A549 (cell line): ENCODE results near the gene SIRT2. TPM values are rescaled to one million over a fixed set of nuclear protein-coding genes. Genes with fewer than 3 reads are reported as not detected.

ENCODE experiments used
- ATAC-seq, 2 experiments: fragments of 200-7000 bp in 1 of 2; fragments of >200 bp in 1 of 2; cut with Nextera tagmentation in 1 of 2; cut with Tn5 transposase in 1 of 2; 3 replicates each; pipeline versions ENCODE4 v1.8.0 to v1.9.1; 2018 to 2020; ENCODE audit warnings: mild to moderate bottlenecking in 1 of 2, moderate library complexity in 1 of 2
- CTCF ChIA-PET: fragments of 300-600 bp; sonication (Branson Sonifier 250); formaldehyde crosslinking; extraction: SDS; loops from one replicate; lab custom pipeline; 2021; ENCODE audit warnings: antibody characterized with exemption, inconsistent platforms; lab: Yijun Ruan, JAX
- POLR2A ChIA-PET: fragments of 350-600 bp; formaldehyde crosslinking; extraction: SDS; loops from one replicate; lab custom pipeline; 2021; ENCODE audit warnings: antibody characterized with exemption, inconsistent platforms; lab: Yijun Ruan, JAX
- DNase-seq, 2 experiments: peaks; one replicate each; pipeline versions ENCODE4 v3.0.0 to v3.0.0-alpha.2; 2011 to 2016; ENCODE audit warnings: low read depth in 1 of 2, low spot score in 1 of 2
- FAIRE-seq: peaks from 2 replicates; lab custom pipeline; 2011; peaks lifted over from hg19 to GRCh38; lab: Jason Lieb, UNC
- H3K27ac ChIP-seq, 2 experiments: fragments of >200 bp; sonication (Bioruptor Twin); formaldehyde crosslinking; 3 replicates each; pipeline ENCODE4 v1.5.1; 2016 to 2017
- H3K4me1 ChIP-seq: fragments of >200 bp; sonication (Bioruptor Twin); formaldehyde crosslinking; 3 replicates; pipeline ENCODE4 v1.6.1; 2016
- H3K4me2 ChIP-seq: fragments of >200 bp; sonication (Bioruptor Twin); formaldehyde crosslinking; 3 replicates; pipeline ENCODE4 v1.6.1; 2016
- H3K4me3 ChIP-seq: fragments of >200 bp; sonication (Bioruptor Twin); formaldehyde crosslinking; 3 replicates; pipeline ENCODE4 v1.5.1; 2016
- H3K9me3 ChIP-seq: fragments of >200 bp; sonication (Bioruptor Twin); formaldehyde crosslinking; 3 replicates; pipeline ENCODE4 v1.6.1; 2016
- ATOH8 ChIP-seq: fragments of 250-450 bp; sonication (Bioruptor Pico); IDR thresholded peaks from 2 replicates; pipeline ENCODE4 v1.5.0; 2020; ENCODE audit warnings: low read depth, mild to moderate bottlenecking, moderate library complexity
- BCL3 ChIP-seq: fragments of >200 bp; sonication (Bioruptor Twin); formaldehyde crosslinking; IDR thresholded peaks from 3 replicates; pipeline ENCODE4 v1.6.1; 2016
- CEBPB ChIP-seq, 2 experiments: fragments of >200 bp in 1 of 2; sonication (Bioruptor Twin) in 1 of 2; formaldehyde crosslinking in 1 of 2; IDR thresholded peaks; 2 replicates each; pipeline ENCODE4 v1.6.1; 2012 to 2016
- EHMT2 ChIP-seq: fragments of 200-600 bp; sonication (generic); IDR thresholded peaks from 2 replicates; pipeline ENCODE4 v1.6.1; 2016; ENCODE audit warnings: antibody characterized with exemption, low read depth, mild to moderate bottlenecking, moderate library complexity
- FOSB ChIP-seq: fragments of 250-450 bp; sonication (Bioruptor Pico); IDR thresholded peaks from 2 replicates; pipeline ENCODE4 v1.5.0; 2020; ENCODE audit warnings: mild to moderate bottlenecking, moderate library complexity
- FOXS1 ChIP-seq: fragments of 250-450 bp; sonication (Bioruptor Pico); IDR thresholded peaks from 2 replicates; pipeline ENCODE4 v1.5.0; 2020; ENCODE audit warnings: mild to moderate bottlenecking, moderate library complexity
- HEYL ChIP-seq: fragments of 250-450 bp; sonication (Bioruptor Pico); IDR thresholded peaks from 2 replicates; pipeline ENCODE4 v1.8.0; 2021; ENCODE audit warnings: mild to moderate bottlenecking, moderate library complexity
- HMGXB4 ChIP-seq: fragments of 250-450 bp; sonication (Bioruptor Pico); IDR thresholded peaks from 2 replicates; pipeline ENCODE4 v1.5.0; 2021; ENCODE audit warnings: mild to moderate bottlenecking, moderate library complexity, borderline replicate concordance
- JUN ChIP-seq, 2 experiments: fragments of >200 bp; sonication (Bioruptor Twin); formaldehyde crosslinking; IDR thresholded peaks; 2 replicates in 1 of 2; 3 replicates in 1 of 2; pipeline ENCODE4 v1.6.1; 2016 to 2017
- KDM5A ChIP-seq: fragments of 200-600 bp; sonication (generic); IDR thresholded peaks from 2 replicates; pipeline ENCODE4 v1.6.1; 2016; ENCODE audit warnings: antibody characterized with exemption, mild to moderate bottlenecking
- MAX ChIP-seq: IDR thresholded peaks from 2 replicates; pipeline ENCODE4 v1.6.1; 2012
- MAZ ChIP-seq: fragments of 150-350 bp; IDR thresholded peaks from 2 replicates; pipeline ENCODE4 v1.6.1; 2014; ENCODE audit warnings: antibody characterized with exemption, low read depth, low read length, borderline replicate concordance
- PBX3 ChIP-seq: IDR thresholded peaks from 2 replicates; pipeline ENCODE4 v1.6.1; 2012
- PHF8 ChIP-seq: fragments of 200-600 bp; sonication (generic); IDR thresholded peaks from 2 replicates; pipeline ENCODE4 v1.6.1; 2016; ENCODE audit warnings: low read depth, mild to moderate bottlenecking, antibody characterized with exemption, moderate library complexity, borderline replicate concordance
- POLR2AphosphoS2 ChIP-seq: conservative IDR thresholded peaks from 2 replicates; pipeline ENCODE4 v1.6.1; 2012; ENCODE audit warnings: low read length, improper control_type of control experiment, inconsistent platforms
- RCOR1 ChIP-seq: fragments of 150-350 bp; IDR thresholded peaks from 2 replicates; pipeline ENCODE4 v1.6.1; 2014; ENCODE audit warnings: antibody characterized with exemption, low read length, low read depth
- SREBF2 ChIP-seq: fragments of 450-650 bp; IDR thresholded peaks from 2 replicates; pipeline ENCODE4 v1.6.1; 2014; ENCODE audit warnings: mild to moderate bottlenecking, moderate library complexity
- TFCP2L1 ChIP-seq: fragments of 250-450 bp; sonication (Bioruptor Pico); IDR thresholded peaks from 2 replicates; pipeline ENCODE4 v1.5.0; 2021; ENCODE audit warnings: mild to moderate bottlenecking
- TP53 ChIP-seq: fragments of 250-450 bp; sonication (Bioruptor Pico); IDR thresholded peaks from 2 replicates; pipeline ENCODE4 v1.5.0; 2021; ENCODE audit warnings: mild to moderate bottlenecking, moderate library complexity
- WGBS: methylation state at CpG from one replicate; pipeline ENCODE4 v1.1.6; 2017; ENCODE audit errors: missing lambda C conversion rate; 5-methylcytosine and 5-hydroxymethylcytosine counted together
- polyA plus RNA-seq, 4 experiments: library from polyadenylated mRNA; depleted of rRNA in 3 of 4; stranded (reverse); fragments of >200 nt; fragmentation: RNase III in 1 of 4; extraction: RNeasy Plus Mini Kit Qiagen cat#74134 plus additional on column Dnase treatment in 1 of 4; gene quantifications; 2 replicates in 3 of 4; 3 replicates in 1 of 4; pipeline ENCODE4 v1.2.3, GENCODE V29; 2011 to 2017

The SIRT2 gene
- polyA plus RNA-seq, 2 of the 4 experiments (the other 2 are of a cell fraction), result 28.6 to 30.4 TPM

GRCh38 chr19:38846097-38846496 lies 53.3 kb downstream of the SIRT2 start:
- H3K4me3 ChIP-seq, result no peak overlapping the region
- WGBS, result 80% methylated on average over 2 of the region's 2 CpGs
- TF ChIP-seq RCOR1, result no peak
- no peak for TF ChIP-seq CEBPB (IDR thresholded peaks at IDR 0.05)
- TF ChIP-seq HMGXB4 (CRISPR knock-in tag), result no peak
- TF ChIP-seq SREBF2, result no peak
- no peak for TF ChIP-seq PBX3
- no peak for TF ChIP-seq FOXS1 (CRISPR knock-in tag)
- TF ChIP-seq EHMT2, result no peak
- no peak for TF ChIP-seq TP53
- TF ChIP-seq POLR2AphosphoS2, result no peak
- peak overlapping the region; percentile 1; the same call in 1 of the 3 replicates for H3K4me2 ChIP-seq
- ChIA-PET CTCF (interaction anchor here (0.9 to 4.3 kb wide), 10 partner anchors 8 to 443 kb away, joined by 3 to 21 read pairs (median 4); partner anchors contain the start of genes FAM98C, NFKBIB and SIRT2), POLR2A (interaction anchor here (1.0 to 1.9 kb wide), 3 partner anchors 8 to 14 kb away, joined by 5 to 12 read pairs (median 8); partner anchors contain the start of gene ECH1)
- FAIRE-seq (no peak), DNase-seq (peak in 1 of 2 experiments; percentile 18), ATAC-seq (no peak)
- H3K4me1 ChIP-seq, result peaks cover 69% of the 10 kb centered on the region
- H3K27ac ChIP-seq, result peak overlapping the region in 1 of 2 experiments; percentile 93; a peak in 2 of 6 replicates
- no peaks in the 10 kb centered on the region for H3K9me3 ChIP-seq

- H3K4me2 ChIP-seq, result no peak overlapping the region
- WGBS, result 95% methylated on average over 14 of the region's 14 CpGs
- ChIA-PET POLR2A (interaction anchor here (1.3 to 1.9 kb wide), 2 partner anchors 10 to 13 kb away, joined by 8 to 12 read pairs; partner anchors contain the start of gene ECH1), CTCF (interaction anchor here (0.9 to 4.3 kb wide), 10 partner anchors 7 to 443 kb away, joined by 3 to 21 read pairs (median 4); partner anchors contain the start of genes FAM98C, NFKBIB and SIRT2)
- H3K9me3 ChIP-seq, result no peaks in the 10 kb centered on the region
- TF ChIP-seq JUN (IDR thresholded peaks at IDR 0.05) (peak in 1 of 2 experiments; percentile 32; a peak in 1 of 5 replicates), POLR2AphosphoS2 (peak; percentile 57; the same call in 1 of the 2 replicates), MAZ (no peak)
- FAIRE-seq (no peak), ATAC-seq (no peak), DNase-seq (no peak)
- no peak overlapping the region for H3K4me3 ChIP-seq
- H3K27ac ChIP-seq, result no peak overlapping the region
- peaks cover 71% of the 10 kb centered on the region for H3K4me1 ChIP-seq
These were observed 53.9 kb downstream of the SIRT2 start for GRCh38 chr19:38845374-38846024.

- WGBS, result 93% methylated on average over 11 of the region's 11 CpGs
- peaks cover 84% of the 10 kb centered on the region for H3K4me1 ChIP-seq
- no peaks in the 10 kb centered on the region for H3K9me3 ChIP-seq
- TF ChIP-seq JUN (IDR thresholded peaks at IDR 0.05) (peak in 1 of 2 experiments; percentile 9; a peak in 1 of 5 replicates), POLR2AphosphoS2 (peak; percentile 71), FOSB (CRISPR knock-in tag) (no peak), ATOH8 (no peak), HEYL (CRISPR knock-in tag) (no peak), KDM5A (no peak), PHF8 (no peak), TP53 (peak; percentile 4; the same call in 1 of the 2 replicates), MAX (no peak), BCL3 (no peak), TFCP2L1 (peak; percentile 32; the same call in 1 of the 2 replicates)
- ChIA-PET CTCF (interaction anchor here (0.5 to 1.9 kb wide), 14 partner anchors 9 to 793 kb away, joined by 3 to 10 read pairs (median 4); partner anchors contain the start of genes MRPS12 and SARS2), POLR2A (interaction anchor here (0.7 to 0.8 kb wide), 3 partner anchors 8 to 12 kb away, joined by 3 to 7 read pairs (median 3); partner anchors contain the start of gene ECH1)
- no peak for DNase-seq
- H3K4me2 ChIP-seq, result no peak overlapping the region
- no peak for ATAC-seq
- no peak overlapping the region for H3K4me3 ChIP-seq
- FAIRE-seq, result no peak
- no peak overlapping the region for H3K27ac ChIP-seq
These were observed 55.2 kb downstream of the SIRT2 start for GRCh38 chr19:38844093-38844686.
